Natural killer cell (primary cell): ENCODE results near the gene SERPINI1. TPM values are rescaled to one million over a fixed set of nuclear protein-coding genes. Genes with fewer than 3 reads are reported as not detected.

Experiments
- ATAC-seq, 3 donors: fragments of 150-1000 bp in 2 of 3; fragments of 200-7000 bp in 1 of 3; cut with Tn5 transposase; 1 replicate in 1 of 3; 2 replicates in 2 of 3; pipeline ENCODE4 v1.10.0; 2021; ENCODE audit warnings: mild to moderate bottlenecking in 2 of 3, moderate library complexity in 2 of 3
- DNase-seq, 2 donors: peaks; one replicate each; pipeline versions ENCODE4 v3.0.0 to v3.0.0-alpha.2; 2013 to 2021; ENCODE audit warnings: mixed read lengths in 1 of 2
- H3K27ac ChIP-seq: one replicate; pipeline ENCODE4 v1.5.1; 2013; ENCODE audit warnings: mild to moderate bottlenecking, low read length
- H3K27me3 ChIP-seq: one replicate; pipeline ENCODE4 v1.6.1; 2013; ENCODE audit warnings: low read length; ENCODE audit not compliant: control insufficient read depth, insufficient read depth
- H3K36me3 ChIP-seq: one replicate; pipeline ENCODE4 v1.6.1; 2013; ENCODE audit warnings: low read length; ENCODE audit not compliant: control insufficient read depth, insufficient read depth
- H3K4me1 ChIP-seq: one replicate; pipeline ENCODE4 v1.6.1; 2013; ENCODE audit warnings: low read length; ENCODE audit not compliant: control insufficient read depth, insufficient read depth
- H3K4me3 ChIP-seq: one replicate; pipeline ENCODE4 v1.5.1; 2013; ENCODE audit warnings: low read length
- H3K9me3 ChIP-seq: one replicate; pipeline ENCODE4 v1.6.1; 2013; ENCODE audit warnings: low read length; ENCODE audit not compliant: control insufficient read depth, insufficient read depth
- H3K27ac Mint-ChIP-seq, 2 donors: one replicate each; pipeline ENCODE4 v1.8.0; 2022; ENCODE audit warnings: mild to moderate bottlenecking in 2 of 2, mixed read lengths in 2 of 2, moderate library complexity in 1 of 2
- H3K27me3 Mint-ChIP-seq, 2 donors: one replicate each; pipeline ENCODE4 v1.8.0; 2022; ENCODE audit warnings: low read depth in 2 of 2, mixed read lengths in 2 of 2
- H3K36me3 Mint-ChIP-seq: one replicate; pipeline ENCODE4 v1.8.0; 2022; ENCODE audit warnings: mixed read lengths
- H3K4me1 Mint-ChIP-seq, 2 donors: one replicate each; pipeline ENCODE4 v1.8.0; 2022; ENCODE audit warnings: mixed read lengths in 2 of 2
- H3K4me3 Mint-ChIP-seq: one replicate; pipeline ENCODE4 v1.8.0; 2022; ENCODE audit warnings: mild to moderate bottlenecking, moderate library complexity, mixed read lengths
- H3K9me3 Mint-ChIP-seq, 2 donors: one replicate each; pipeline ENCODE4 v1.8.0; 2022; ENCODE audit warnings: mixed read lengths in 2 of 2
- WGBS: methylation state at CpG from one replicate; pipeline ENCODE4 v1.1.7; 2013; ENCODE audit warnings: missing lambda C conversion rate; ENCODE audit not compliant: insufficient coverage; 5-methylcytosine and 5-hydroxymethylcytosine counted together
- intact Hi-C: fragments of 100-400 bp; cut with micrococcal nuclease; formaldehyde crosslinking; loops from one replicate; pipeline ENCODE4 v1.14.2; 2022
- total RNA-seq, 4 donors: library from RNA; stranded (reverse); fragments of 120-200 nt in 1 of 4; gene quantifications; one replicate each; pipeline versions ENCODE4 v1.2.3 to v1.2.4, GENCODE V29; 2013 to 2022
- TF ChIP-seq, protein P1 (sequence below): fragments of 200-600 bp; IDR thresholded peaks from one replicate; pipeline ENCODE4 v1.8.0; 2022; ENCODE audit warnings: antibody characterized with exemption

The SERPINI1 gene
- total RNA-seq, 3 donors from 2014 or later (not counting 1 experiment from before 2014, with no cell fraction given) = 5.6 to 9.3 (median 8.5) TPM

DNA sequence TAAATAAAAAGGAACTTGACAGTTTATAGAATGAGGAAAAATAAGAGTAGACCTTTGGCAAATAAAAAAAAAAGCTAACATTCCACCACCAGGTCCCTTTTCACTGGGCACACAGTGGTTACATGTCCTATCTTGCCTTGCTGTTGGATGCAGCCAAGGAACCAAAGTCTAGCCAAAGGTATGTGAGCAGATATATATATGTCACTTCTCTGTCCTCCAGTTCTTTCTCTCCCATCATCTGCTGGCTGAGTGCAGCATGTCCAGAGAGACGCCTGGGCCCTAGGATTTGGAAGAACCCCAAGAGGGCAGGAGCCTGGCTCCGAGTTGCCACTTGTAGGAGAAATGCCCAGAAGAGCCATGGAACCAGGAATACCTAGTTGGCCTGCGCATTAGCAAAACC is 104.7 kb downstream of the SERPINI1 start:
- Histone ChIP-seq H3K4me1 (no peaks in the 10 kb centered on the region), H3K36me3 (no peaks in the 10 kb centered on the region), H3K27me3 (no peaks in the 10 kb centered on the region), H3K4me3 (no peak overlapping the region), H3K9me3 (no peaks in the 10 kb centered on the region), H3K27ac (no peak overlapping the region)
- H3K4me1 Mint-ChIP-seq = no peaks in the 10 kb centered on the region
- no peaks in the 10 kb centered on the region for H3K27me3 Mint-ChIP-seq
- WGBS = 73% methylated on average over 3 of the region's 3 CpGs
- no peaks in the 10 kb centered on the region for H3K36me3 Mint-ChIP-seq
- no peak overlapping the region for H3K4me3 Mint-ChIP-seq
- TF ChIP-seq, protein P1, sequence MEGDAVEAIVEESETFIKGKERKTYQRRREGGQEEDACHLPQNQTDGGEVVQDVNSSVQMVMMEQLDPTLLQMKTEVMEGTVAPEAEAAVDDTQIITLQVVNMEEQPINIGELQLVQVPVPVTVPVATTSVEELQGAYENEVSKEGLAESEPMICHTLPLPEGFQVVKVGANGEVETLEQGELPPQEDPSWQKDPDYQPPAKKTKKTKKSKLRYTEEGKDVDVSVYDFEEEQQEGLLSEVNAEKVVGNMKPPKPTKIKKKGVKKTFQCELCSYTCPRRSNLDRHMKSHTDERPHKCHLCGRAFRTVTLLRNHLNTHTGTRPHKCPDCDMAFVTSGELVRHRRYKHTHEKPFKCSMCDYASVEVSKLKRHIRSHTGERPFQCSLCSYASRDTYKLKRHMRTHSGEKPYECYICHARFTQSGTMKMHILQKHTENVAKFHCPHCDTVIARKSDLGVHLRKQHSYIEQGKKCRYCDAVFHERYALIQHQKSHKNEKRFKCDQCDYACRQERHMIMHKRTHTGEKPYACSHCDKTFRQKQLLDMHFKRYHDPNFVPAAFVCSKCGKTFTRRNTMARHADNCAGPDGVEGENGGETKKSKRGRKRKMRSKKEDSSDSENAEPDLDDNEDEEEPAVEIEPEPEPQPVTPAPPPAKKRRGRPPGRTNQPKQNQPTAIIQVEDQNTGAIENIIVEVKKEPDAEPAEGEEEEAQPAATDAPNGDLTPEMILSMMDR = no peak
- no peak overlapping the region for H3K27ac Mint-ChIP-seq
- intact Hi-C loops = no loop called here
- ATAC-seq (no peak), DNase-seq (no peak)
- H3K9me3 Mint-ChIP-seq = no peaks in the 10 kb centered on the region

DNA sequence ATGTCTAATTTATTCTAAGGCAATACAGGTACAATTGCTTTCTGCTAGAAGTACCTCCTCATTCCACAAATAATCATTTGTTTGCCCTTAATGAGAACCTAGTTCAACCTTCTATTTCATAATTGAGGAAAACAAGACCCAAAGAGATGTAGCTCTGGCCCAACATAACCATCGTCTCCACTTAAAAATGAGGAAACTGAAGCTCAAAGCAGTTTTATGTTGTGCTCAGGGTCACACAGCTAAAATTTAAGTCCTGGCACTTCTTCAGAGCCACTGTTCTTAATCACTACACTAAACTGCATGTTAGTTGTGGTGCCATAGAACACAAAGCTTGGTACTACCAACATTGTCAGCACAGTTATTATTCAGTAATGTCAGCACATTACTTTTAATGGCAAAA is 108.0 kb downstream of the SERPINI1 start:
- Histone ChIP-seq H3K4me1 (no peaks in the 10 kb centered on the region), H3K36me3 (no peaks in the 10 kb centered on the region), H3K4me3 (no peak overlapping the region), H3K9me3 (no peaks in the 10 kb centered on the region), H3K27me3 (no peaks in the 10 kb centered on the region), H3K27ac (peak overlapping the region; percentile 21)
- peaks cover 0 to 3% of the 10 kb centered on the region in 2 donors for H3K27me3 Mint-ChIP-seq
- no peak overlapping the region for H3K27ac Mint-ChIP-seq
- no peaks in the 10 kb centered on the region for H3K36me3 Mint-ChIP-seq
- no peak overlapping the region for H3K4me3 Mint-ChIP-seq
- WGBS = 61% methylated on average over 1 of the region's 1 CpG
- no peaks in the 10 kb centered on the region for H3K9me3 Mint-ChIP-seq
- H3K4me1 Mint-ChIP-seq = no peaks in the 10 kb centered on the region
- TF ChIP-seq, protein P1 = no peak
- no peak for ATAC-seq
- DNase-seq = no peak
- intact Hi-C loops = no loop called here

DNA sequence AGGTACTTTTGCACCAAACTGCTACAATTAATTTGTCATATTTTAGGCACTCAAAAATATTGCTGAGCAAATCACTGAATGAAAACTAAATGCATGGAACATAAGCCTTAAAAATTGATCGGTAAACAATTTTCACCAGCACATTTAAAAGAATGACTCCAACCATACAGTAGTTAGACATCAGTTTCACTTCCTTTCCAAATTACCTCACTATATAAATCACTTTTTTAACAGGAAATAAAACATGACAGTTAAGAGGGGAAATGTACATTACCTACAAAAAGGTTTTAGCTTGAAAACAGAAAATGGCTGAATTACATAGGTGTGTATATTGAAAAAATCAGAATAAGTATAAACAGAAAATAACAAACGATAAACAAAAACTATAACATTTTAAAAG is 108.4 kb downstream of the SERPINI1 start:
- peaks cover 0 to 3% of the 10 kb centered on the region in 2 donors for H3K27me3 Mint-ChIP-seq
- TF ChIP-seq, protein P1 = no peak
- H3K36me3 ChIP-seq = no peaks in the 10 kb centered on the region
- H3K27ac Mint-ChIP-seq = no peak overlapping the region
- no peaks in the 10 kb centered on the region for H3K36me3 Mint-ChIP-seq
- no peaks in the 10 kb centered on the region for H3K4me1 ChIP-seq
- WGBS = 0% methylated on average over 1 of the region's 2 CpGs
- H3K4me1 Mint-ChIP-seq = no peaks in the 10 kb centered on the region
- H3K4me3 ChIP-seq = no peak overlapping the region
- ATAC-seq (no peak), DNase-seq (no peak)
- H3K27ac ChIP-seq = peak overlapping the region; percentile 21
- intact Hi-C loops = no loop called here
- no peaks in the 10 kb centered on the region for H3K9me3 Mint-ChIP-seq
- no peaks in the 10 kb centered on the region for H3K9me3 ChIP-seq
- H3K4me3 Mint-ChIP-seq = no peak overlapping the region
- H3K27me3 ChIP-seq = no peaks in the 10 kb centered on the region

DNA sequence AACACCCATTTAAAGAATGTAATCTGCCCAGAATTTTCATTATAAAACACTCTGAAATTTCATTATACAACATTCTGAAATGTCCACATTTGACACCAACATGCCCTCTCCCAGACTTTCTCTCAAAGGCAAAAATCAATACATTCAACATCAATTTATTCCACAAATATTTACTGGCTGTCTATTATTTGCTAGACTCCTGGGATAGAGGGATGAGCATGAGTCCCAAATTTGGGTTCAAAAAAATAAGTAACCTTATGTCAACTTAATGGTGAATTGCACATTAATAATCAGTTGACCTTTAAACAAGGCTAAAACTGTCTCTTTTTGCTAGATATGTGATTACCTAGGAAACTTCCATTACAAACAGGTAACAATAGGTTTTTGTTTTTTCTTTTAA is 109.0 kb downstream of the SERPINI1 start:
- H3K9me3 ChIP-seq = no peaks in the 10 kb centered on the region
- no peaks in the 10 kb centered on the region for H3K36me3 Mint-ChIP-seq
- TF ChIP-seq, protein P1 = no peak
- DNase-seq (no peak), ATAC-seq (no peak)
- H3K27ac ChIP-seq = no peak overlapping the region
- no peaks in the 10 kb centered on the region for H3K9me3 Mint-ChIP-seq
- H3K27me3 ChIP-seq = no peaks in the 10 kb centered on the region
- H3K36me3 ChIP-seq = no peaks in the 10 kb centered on the region
- H3K4me1 ChIP-seq = no peaks in the 10 kb centered on the region
- H3K4me3 ChIP-seq = no peak overlapping the region
- H3K27me3 Mint-ChIP-seq = peaks cover 0 to 3% of the 10 kb centered on the region in 2 donors
- H3K4me3 Mint-ChIP-seq = no peak overlapping the region
- H3K27ac Mint-ChIP-seq = no peak overlapping the region
- intact Hi-C loops = no loop called here
- no peaks in the 10 kb centered on the region for H3K4me1 Mint-ChIP-seq
